GM19025 (cell line): ENCODE results near the gene THSD8.
"Not testable (repeated sequence)": the region's sequence is repeated elsewhere in the genome, so short reads cannot be mapped to it uniquely, and the experiment has no call there.

Experiments
- ATAC-seq: cut with Tn5 transposase; IDR thresholded peaks from one replicate; pipeline ENCODE4 v1.9.1; 2021; ENCODE audit warnings: mild to moderate bottlenecking, low read depth, moderate library complexity; ENCODE audit not compliant: unreplicated experiment

The THSD8 gene

GRCh38 chr19:12846613-12847012 is 44.7 kb downstream of the THSD8 start:
- ATAC-seq: not testable (repeated sequence)

GRCh38 chr19:12847159-12848139 is 45.6 kb downstream of the THSD8 start:
- ATAC-seq: no peak
